NCI-H1930 (cell line): Measurements from ENCODE around the gene ADAM33.

Experiments used
- DNase-seq, 2 experiments: peaks; one replicate each; lab custom pipeline; 2025; lab: John Stamatoyannopoulos, UW

Gene ADAM33

DNA sequence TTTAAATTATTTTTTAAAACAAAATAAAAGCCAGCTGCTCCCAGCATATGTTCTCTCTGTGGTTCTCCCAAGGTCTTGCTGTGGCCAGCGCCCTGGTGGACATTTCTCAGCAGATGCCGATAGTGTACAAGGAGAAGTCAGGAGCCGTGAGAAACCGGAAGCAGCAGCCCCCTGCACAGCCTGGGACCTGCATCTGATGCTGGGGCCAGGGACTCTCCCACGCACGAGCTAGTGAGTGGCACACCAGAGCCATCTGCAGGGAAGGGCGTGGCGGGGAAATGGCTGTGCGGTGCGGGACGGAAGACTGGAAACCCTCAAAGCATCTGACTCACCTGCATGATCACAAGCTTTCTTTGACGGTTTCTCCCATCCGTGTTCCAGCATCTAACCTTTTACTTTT is 35.2 kb downstream of the ADAM33 start:
- DNase-seq: no peak

DNA sequence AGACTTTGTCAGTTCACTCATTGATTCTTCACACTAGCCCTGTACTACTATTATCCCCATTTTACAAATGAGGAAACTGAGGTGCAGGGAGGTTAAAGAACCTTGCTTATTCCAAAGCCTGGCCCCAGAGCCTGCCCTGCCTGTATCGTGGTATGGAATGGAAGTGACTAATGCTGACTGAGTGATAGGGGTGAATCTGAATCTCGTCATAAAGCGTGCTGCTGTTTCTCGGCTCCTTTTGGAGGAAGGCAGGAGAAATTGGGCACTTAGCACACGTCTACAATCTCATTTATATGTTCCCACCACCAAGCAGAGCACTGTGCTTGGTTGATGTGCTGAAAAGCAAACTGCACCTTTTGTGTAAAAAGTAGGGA is 35.8 kb downstream of the ADAM33 start:
- DNase-seq: no peak

DNA sequence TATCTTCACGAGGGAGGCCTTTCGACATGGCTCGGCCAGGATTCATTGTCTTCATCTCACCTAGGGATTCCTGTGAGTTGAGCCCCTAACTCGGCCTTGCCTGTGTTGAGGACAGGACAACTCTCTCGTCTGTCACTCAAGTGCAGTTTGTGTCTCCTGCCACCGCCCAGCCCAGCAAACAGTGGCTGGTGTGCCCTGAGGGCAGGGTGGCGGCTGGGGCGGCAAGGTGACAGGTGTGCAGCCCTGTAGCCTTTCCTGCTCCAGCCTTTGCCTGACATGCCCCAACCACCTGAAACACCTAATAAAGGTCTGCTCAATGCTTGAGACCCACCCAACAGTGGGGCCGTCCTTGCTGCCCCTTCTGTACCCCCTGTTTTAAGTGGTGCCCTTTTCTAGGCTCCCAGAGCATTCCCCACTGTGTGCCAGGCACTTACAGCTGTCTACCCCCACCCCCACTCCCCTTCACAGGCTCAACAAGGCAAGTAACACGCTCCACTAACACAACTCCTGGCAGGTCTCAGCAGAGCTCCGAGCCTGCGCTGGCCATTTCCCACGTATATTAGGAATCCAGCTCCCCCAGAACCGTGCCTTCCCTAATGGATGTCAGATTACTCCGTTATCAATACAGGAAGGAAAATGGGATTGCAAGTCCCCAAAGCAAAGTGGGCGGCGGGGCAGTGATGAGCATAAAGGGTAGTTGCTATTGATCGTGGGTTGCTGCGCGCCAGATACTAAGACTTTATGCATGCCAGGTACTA is 36.3 kb downstream of the ADAM33 start:
- no peak for DNase-seq

DNA sequence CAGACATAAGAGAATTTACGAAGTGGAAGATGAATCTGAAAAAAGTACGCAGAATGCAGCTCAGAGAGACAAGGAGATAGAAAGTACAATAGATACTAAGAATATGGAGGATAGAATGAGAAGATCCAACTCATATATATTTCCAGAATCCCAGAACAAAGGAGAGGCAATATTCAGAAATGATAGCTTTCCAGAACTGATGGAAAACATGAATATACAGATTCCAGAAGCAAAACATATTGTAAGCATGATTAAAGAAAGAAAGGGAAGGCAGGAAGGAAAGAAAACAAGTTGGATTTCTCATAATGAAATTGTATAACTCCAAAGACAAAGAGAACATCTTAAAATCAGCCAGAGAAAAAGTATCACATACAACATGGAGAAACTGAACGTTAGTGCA is 41.6 kb downstream of the ADAM33 start:
- DNase-seq: no peak

DNA sequence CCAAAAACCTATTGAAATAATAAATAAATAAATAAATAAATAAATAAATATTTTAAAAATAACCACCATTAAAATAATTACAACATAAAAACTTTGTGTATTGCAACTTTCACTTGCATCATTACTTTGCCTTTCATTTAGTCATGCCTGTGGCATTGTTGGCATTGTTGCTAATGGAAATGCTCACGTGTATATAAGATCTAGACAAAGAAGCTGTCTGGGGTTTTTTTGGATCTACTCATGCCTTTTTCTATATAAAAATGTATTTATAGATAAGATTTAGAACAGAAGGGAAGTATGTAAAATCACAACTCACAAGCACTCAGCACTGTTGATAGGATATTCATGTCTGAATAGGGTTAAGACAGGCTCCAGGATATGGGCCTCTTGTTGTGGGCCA is 46.5 kb downstream of the ADAM33 start:
- DNase-seq: no peak

DNA sequence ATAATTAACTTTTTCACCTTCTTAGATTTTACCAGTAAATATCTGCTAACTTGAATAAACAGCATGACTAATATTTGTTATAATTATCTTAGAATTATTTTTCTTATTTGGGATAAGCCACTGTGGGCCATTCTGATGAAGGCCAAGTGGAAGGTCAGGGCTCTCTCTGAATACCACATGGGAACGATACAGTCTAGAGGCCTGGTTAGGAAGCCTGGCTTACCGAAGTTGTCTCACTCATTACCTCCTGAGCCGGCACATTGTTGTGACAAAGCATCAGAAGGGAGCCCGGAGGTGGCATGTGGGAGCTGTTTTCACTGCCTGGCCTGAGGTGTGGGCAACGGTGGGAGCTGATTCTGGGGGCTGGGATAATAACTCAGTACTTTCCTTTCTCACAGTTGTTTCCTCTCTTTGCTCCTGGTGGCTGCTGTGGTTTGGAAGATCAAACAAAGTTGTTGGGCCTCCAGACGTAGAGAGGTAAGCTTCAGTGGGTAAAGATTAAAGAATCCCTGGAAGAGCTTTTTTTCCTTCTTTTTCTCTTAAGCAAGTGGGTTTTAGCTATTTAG is 47.8 kb downstream of the ADAM33 start:
- DNase-seq: no peak

DNA sequence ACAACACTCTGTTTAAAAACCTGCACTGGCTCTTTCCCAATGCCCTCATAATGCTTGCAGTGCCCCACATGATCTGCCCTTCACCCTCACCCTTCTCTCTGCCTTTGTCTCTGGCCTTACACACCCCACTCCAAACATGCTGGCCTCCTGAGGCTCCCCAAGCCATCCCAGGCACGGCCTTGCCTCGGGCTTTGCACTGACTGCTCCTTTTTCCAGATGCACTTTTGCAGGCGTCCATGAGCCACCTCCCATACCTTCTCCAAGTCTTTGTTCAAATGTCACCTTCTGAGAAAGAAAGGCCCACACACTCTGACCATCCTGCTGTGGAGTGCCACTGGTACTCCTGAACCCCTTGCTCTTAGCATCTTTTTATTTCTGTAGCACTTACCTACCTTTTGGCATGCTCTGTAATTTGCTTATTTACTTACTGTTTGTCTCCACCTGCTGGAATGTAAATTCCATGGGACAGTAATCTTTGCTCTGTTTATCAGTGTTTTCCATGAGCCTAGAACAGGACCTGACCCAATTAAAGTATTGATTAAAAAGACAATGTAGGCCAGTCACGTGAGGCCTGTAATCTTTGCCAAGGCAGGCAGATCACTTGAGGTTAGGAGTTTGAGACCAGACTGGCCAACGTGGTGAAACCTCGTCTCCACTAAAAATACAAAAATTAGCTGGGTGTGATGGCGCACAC is 49.4 kb downstream of the ADAM33 start:
- DNase-seq: no peak

DNA sequence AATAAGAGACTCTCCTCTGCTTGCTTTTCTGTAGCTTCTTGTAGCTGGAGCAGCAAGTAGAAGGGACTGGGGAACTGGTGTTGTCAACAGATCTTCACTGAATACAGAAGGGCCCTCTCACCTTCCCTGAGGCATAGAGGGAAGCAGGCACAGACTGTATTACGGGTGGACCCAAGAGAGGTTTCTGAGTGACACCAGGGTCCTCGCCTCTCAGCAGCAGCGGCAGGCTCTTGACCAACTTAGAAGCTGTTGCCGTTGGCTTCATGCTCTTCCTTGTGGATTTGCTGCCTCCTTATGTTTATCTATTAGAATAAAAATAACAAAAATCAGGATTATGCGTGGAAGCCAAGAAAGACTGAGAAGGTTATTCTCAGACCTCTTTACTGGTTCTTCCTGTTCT is 50.3 kb downstream of the ADAM33 start:
- no peak for DNase-seq

DNA sequence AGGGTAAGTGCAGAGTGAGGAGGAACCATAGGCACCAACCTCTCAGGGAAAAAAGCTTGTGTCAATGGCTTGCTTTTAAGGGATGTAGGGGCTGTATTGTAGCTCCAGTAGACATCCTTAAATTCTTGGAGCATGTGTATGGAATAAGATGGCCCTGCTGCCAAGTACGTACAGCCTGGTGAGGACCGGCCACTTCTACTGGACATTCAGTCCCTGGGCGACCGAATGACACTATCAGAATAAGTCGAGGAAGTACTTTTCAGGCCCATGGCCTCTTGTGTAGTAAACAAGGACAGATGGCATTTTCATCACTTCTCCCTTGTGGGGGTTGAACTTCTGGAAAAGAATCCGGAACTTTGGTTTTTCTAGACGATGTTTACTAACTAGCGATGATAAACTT is 51.4 kb downstream of the ADAM33 start:
- no peak for DNase-seq

DNA sequence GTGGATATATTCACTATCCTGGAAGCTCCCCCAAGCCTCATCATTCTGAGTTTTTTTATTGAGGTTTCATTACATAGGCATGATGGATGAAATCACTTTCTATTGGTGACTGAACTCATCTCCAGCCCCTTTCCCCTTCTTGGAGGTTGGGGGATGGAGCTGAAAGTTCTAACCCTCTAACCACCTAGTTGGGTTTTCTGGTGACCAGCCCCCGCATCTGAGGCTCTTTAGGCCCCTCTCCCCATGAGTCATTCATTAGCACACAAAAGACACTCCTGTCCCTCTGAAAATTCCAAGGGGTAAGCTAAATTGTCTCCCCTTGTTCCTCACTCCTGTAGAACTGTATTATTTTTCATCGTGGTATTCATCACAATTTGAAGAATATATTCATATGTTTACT is 51.9 kb downstream of the ADAM33 start:
- no peak for DNase-seq

DNA sequence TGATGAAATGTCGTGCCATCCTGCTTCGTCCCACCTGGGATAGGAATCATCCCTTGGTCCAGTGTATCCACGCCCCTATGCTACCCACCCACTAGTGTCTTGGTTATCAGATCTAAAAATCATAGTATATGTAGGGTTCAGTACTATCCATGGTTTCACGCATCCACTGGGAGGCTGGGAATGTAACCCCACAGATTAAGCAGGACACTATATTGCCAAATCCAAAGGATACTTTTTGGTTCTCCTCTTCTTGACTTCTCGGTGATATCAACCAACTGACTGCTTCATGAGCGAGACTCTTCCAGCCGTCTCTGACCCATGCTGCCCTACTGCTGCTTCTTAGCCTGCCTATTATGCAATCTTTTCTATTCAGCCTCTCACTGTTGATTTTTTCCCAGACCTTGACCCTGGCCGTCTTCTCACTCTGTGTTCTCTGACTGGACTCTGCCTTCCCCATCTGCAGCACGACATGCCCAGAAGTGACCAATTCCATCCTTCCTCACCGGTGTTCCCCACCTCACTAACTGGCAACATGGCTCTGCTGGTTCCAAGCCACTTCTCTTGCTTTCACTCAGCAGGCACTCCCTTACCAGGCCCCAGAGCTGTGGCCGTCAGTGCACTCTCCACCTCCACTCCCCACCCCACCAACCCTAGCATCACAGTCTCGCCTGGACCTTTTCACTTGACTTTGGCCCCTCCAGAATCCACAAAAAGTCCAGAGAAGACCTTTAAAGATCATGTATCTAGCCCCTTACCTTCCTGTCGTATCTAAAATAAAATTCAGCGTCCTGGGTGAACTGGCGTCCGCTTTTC is 53.1 kb downstream of the ADAM33 start:
- DNase-seq: no peak

DNA sequence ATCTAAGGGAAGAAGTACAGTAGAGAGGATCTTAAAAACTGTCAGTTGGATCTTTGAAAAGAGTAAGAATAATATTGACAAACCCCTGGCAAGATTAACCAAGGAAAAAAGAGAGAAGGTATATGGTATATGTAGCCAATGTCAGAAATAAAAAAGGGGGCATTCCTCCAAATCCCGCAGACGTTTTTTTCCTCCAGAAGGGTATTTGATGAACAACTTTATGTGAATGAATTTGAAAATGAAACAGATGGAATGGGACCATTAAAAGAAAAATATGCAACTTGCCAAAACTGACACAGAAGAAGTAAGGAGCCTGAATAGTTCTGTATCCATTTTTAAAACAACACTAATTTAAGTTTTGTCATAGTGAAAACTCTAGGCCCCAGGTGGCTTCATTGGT is 54.3 kb downstream of the ADAM33 start:
- DNase-seq: no peak

DNA sequence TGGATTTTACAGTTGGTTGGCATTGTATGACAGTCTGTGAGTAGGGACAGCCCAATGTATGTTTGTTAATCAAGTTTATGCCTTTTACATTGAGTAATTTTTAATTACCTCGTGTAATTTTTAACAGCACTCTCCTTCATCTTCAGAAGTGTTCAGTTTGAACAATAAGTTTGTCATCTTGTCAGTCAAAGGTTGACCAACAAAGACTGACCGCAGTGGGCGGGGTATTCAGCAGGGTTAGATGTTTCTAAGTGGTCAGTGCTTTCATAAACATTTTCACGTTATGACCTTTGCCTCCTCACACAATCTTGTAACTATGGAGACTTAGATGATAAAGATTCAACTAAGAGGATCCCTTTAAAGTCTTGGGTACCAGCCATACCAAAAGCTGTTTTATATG is 59.4 kb downstream of the ADAM33 start:
- DNase-seq: no peak

DNA sequence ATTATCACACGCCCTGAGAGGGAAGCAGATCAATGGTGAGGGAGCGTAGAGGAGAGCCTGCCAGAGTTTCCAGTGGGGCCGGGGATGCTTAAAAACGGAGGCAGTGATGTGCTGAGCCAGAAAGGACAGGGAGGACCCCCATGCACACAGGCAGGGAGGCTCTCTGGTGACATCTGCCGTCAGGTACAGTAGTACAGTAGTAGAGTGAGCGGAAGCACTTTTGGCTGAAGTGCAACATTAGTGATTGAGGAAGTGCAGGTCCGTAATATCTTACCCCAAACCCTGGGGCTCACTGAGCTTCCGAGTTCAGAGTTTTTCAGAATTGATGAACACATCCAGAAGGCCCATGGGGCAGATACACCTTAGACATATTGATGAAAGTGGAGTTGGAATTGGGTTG is 60.7 kb downstream of the ADAM33 start:
- DNase-seq: no peak
